GM18498 (cell line): Measurements from ENCODE around the gene LRBA.
"Not testable (repeated sequence)": the region's sequence is repeated elsewhere in the genome, so short reads cannot be mapped to it uniquely, and the experiment has no call there.

Source experiments
- ATAC-seq: cut with Tn5 transposase; IDR thresholded peaks from one replicate; pipeline ENCODE4 v1.9.1; 2021; ENCODE audit warnings: mild to moderate bottlenecking, moderate library complexity; ENCODE audit not compliant: unreplicated experiment

LRBA gene

DNA sequence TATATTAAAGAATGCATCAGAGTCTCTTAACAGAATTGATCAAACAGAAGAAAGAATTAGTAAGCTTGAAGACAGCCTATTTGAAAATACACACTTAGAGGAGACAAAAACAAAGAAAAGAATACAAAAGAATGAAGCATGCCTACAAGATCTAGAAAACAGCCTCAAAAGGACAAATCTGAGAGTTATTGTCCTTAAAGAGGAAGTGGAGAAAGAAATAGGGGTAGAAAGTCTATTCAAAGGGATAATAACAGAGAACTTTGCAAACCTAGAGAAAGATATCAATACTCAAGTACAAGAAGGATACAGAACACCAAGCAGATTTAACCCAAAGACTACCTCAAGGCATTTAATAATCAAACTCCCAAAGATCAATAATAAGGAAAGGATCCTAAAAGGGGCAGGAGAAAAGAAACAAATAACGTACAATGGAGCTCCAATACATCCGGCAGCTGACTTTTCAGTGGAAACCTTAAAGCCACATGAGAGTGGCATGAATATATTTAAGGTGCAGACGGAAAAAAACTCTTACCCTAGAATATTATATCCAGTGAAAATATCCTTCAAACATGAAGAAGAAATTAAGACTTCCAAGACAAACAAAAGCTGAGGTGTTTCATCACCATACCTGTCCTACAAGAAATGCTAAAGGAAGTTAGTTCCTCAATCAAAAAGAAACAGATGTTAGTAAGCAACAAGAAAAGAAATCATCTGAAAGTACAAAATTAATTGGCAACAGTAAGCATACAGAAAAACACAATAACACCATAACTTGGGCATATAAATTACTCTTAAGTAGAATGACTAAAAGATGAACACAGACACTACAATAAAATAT is 36.1 kb downstream of the LRBA start:
- ATAC-seq = no peak

DNA sequence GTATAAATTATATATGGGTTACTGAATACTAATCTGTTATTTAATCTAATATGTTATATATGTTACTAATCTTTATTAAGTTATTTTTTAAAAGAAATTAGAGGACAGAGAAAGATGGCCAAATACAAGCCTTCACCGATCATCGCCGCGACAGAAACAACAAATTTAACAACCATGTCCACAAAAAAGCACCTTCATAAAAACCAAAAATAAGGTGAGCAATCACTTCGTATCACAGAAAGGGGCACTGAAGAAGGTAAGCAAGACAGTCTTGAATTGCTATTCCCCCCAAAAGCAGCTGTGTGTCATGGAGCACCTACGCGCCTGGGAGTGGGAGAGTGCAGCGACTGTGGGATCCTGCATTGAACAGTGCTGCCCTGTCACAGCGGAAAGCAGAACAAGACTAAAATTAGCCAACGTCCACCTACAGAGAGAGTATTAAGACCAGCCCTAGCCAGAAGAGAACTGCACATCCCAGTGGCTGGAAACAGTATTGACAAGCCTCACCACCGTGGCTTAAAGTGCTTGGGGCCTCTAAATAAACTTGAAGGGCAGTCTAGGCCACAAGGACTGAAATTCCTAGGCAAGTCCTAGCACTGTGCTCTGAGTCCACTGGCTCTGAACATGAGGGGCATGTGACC is 38.5 kb downstream of the LRBA start:
- no peak for ATAC-seq

- ATAC-seq = peak; percentile 75
Measured at GRCh38 chr4:150974750-150975149, 40.3 kb downstream of the LRBA start.

GRCh38 chr4:150974252-150974640 is 40.8 kb downstream of the LRBA start:
- ATAC-seq = peak; percentile 7

GRCh38 chr4:150973626-150974251 is 41.3 kb downstream of the LRBA start:
- ATAC-seq = no peak

DNA sequence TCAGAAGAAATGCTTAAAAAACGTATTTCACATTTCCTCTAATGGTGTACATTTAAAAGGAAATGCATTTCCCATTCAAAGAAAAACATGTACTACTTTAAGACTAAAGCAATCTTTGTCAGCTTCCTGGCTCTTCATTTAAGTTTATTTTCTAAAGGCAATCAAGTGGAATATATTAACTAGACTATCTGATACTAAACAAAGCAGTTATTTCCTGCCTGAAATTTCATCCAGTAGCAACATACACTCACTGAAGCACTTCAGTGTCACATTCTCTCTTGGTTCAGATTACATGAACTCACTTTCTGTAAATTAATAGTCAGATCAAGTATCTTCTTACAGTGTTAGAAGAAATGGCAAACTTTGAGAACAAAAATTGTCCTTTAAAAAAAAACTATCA is 42.5 kb downstream of the LRBA start:
- no peak for ATAC-seq

GRCh38 chr4:150971901-150972300 is 43.2 kb downstream of the LRBA start:
- ATAC-seq = no peak

DNA sequence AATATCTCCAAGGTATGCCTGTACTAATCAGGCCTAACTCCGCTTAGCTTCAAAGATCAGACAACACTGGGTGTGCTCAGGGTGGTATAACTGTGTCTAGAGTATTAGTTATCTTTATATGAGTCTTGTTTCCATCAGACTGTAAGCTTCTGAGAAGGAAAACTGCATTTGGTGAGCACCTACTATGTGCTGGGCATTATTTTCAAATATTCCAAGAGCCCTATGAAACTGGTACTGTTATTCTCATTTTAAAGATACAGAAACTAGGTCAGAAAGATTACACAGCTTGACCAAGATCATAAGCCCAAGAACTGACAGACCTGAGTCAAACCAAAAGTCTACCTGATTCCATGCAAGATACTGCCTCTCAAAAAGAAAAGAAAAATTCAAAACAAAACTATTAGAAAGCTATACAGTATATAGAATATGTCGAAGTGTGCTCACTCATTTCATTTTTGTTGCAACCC is 44.4 kb downstream of the LRBA start:
- peak; percentile 55 for ATAC-seq

- ATAC-seq = no peak
Measured at GRCh38 chr4:150964754-150965153, 50.3 kb downstream of the LRBA start.

- ATAC-seq = not testable (repeated sequence)
Measured at GRCh38 chr4:150963602-150964345, 51.3 kb downstream of the LRBA start.

- no peak for ATAC-seq
Measured at GRCh38 chr4:150962245-150962644, 52.8 kb downstream of the LRBA start.

DNA sequence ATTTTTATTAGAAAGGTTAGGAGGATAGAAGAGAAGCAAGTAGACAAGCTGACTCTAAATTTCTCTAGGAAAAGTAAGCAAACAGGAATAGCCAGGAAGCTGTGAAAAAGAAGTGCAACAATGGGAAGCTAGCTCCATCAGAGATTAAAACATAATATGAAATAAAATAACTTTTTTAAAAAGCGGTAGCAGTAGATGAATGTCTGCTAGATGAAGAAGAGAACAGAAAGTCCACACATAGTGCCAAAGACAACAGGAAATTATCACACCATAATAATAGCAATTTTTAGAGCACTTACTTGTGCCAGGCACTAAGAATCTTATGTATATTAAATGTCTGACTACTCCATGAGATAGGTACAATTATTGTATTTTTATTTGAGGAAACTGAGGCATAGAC is 53.5 kb downstream of the LRBA start:
- no peak for ATAC-seq

GRCh38 chr4:150960818-150961217 is 54.3 kb downstream of the LRBA start:
- ATAC-seq = no peak

DNA sequence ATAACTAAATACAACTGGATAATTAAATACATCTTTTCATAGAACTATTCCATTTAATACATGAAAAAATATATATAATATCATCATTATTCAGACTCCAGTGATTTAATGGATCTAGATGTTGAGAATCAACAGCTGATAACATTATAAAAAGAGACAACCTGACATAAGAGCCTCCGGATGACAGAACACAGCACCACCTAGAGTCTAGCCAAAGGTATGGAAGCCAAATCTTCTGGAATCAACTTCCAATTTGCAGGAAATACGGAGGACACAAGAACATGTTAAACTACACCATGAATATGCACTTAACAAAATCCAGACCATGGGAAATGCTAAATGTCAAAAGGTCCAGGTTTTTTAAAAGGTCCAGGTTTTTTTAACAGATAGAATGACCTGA is 55.0 kb downstream of the LRBA start:
- no peak for ATAC-seq

GRCh38 chr4:150957981-150958380 is 57.1 kb downstream of the LRBA start:
- ATAC-seq = not testable (repeated sequence)

GRCh38 chr4:150957095-150957494 is 58.0 kb downstream of the LRBA start:
- not testable (repeated sequence) for ATAC-seq

DNA sequence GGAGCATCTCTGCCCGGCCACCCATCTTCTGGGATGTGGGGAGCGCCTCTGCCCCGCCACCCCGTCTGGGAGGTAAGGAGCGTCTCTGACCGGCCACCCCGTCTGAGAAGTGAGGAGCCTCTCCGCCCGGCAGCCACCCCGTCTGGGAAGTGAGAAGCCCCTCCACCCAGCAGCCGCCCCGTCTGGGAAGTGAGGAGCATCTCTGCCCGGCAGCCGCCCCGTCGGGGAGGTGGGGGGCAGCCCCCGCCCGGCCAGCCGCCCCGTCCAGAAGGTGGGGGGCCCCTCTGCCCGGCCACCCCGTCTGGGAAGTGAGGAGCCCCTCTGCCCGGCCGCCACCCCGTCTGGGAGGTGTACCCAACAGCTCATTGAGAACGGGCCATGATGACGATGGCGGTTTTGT is 61.2 kb downstream of the LRBA start:
- ATAC-seq = not testable (repeated sequence)

DNA sequence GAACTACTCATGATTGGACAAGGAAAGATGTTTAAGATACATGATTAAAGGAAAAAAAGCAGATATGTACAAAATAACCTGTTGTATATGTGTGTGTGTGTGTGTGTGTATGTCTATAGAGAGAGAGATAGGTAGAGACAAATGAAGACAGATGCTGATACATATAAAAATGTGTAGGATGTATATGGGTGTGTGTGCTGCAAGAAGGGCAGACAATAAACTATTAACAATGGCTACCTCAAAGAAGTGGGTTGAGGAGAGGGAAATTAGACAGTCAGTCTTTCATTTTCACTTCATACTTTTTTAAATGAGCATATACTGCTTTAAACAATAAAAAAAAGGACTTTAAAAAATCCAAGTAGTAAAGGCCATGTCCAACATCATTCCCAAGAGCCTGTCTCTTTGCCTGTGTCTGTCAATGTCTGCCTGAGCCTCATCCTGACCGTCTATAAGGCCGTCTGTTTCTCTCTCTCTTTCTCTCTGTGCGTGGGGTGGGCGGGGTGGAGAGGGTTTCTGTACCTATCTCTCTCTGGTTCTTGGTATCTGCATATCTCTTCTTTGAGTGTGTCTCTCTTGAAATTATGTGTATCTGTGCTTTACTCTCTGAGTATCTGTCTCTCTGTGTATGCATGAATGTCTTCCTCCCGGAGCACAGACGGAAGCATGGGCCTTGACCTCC is 62.8 kb downstream of the LRBA start:
- no peak for ATAC-seq

- ATAC-seq = peak; percentile 85
Measured at GRCh38 chr4:150950657-150951288, 64.3 kb downstream of the LRBA start.

- ATAC-seq = no peak
Measured at GRCh38 chr4:150949943-150950342, 65.1 kb downstream of the LRBA start.
